Mucosa of gallbladder (tissue), 1 donor: ENCODE results near the gene VRK3. TPM values are rescaled to one million over a fixed set of nuclear protein-coding genes. Genes with fewer than 3 reads are reported as not detected.

Experiments used
- DNase-seq: peaks from one replicate; pipeline ENCODE4 v3.0.0-alpha.2; 2020; ENCODE audit warnings: low spot score
- total RNA-seq: library from RNA; stranded (reverse); gene quantifications from one replicate; pipeline ENCODE4 v1.2.1, GENCODE V29; 2021
- donor health status: DM: no; HTN: no; CAD: no.

VRK3 gene
- total RNA-seq, 1 donor from 2014 or later, result 73.7 TPM

- DNase-seq, result no peak
Measured at GRCh38 chr19:49931293-49932040, 93.7 kb downstream of the VRK3 start.

GRCh38 chr19:49930483-49931011 lies 94.6 kb downstream of the VRK3 start:
- no peak for DNase-seq

GRCh38 chr19:49929611-49930482 lies 95.3 kb downstream of the VRK3 start:
- peak; percentile 92 for DNase-seq

- DNase-seq, result peak; percentile 90
Measured at GRCh38 chr19:49929121-49929610, 96.0 kb downstream of the VRK3 start, which contains the start of the genes ATF5 and NUP62. TSS of gene ATF5 (plus strand) at chr19:49929205. CDS start at chr19:49930851, 1,646 bp downstream. TSS of gene NUP62 (minus strand) at chr19:49929504. CDS start at chr19:49909807, 19,697 bp downstream.

- DNase-seq, result no peak
Measured at GRCh38 chr19:49927526-49928264, 97.5 kb downstream of the VRK3 start.

GRCh38 chr19:49926515-49926914 lies 98.7 kb downstream of the VRK3 start:
- DNase-seq, result no peak

Other genes starting within 250 kb of the VRK3 start
- 36.7 TPM for gene FUZ, start 212.1 kb downstream of the VRK3 start, total RNA-seq
- gene MED25, start 207.1 kb downstream of the VRK3 start, total RNA-seq, result 66.0 TPM
- 249 TPM for gene PTOV1, start 174.2 kb downstream of the VRK3 start, total RNA-seq
- gene PNKP, start 157.8 kb downstream of the VRK3 start, total RNA-seq, result 103 TPM
- 48.5 TPM for gene AKT1S1, start 148.0 kb downstream of the VRK3 start, total RNA-seq
- 68.1 TPM for gene TBC1D17, start 147.7 kb downstream of the VRK3 start, total RNA-seq
- gene IL4I1, start 128.5 kb downstream of the VRK3 start, total RNA-seq, result 0.81 TPM
- gene ATF5, start 96.2 kb downstream of the VRK3 start, total RNA-seq, result 20.2 TPM
- gene NUP62, start 95.9 kb downstream of the VRK3 start, total RNA-seq, result 45.9 TPM
- gene SIGLEC11, start 64.2 kb downstream of the VRK3 start, total RNA-seq, result 1.5 TPM
- gene ZNF473, start 633 bp upstream of the VRK3 start, total RNA-seq, result 8.3 TPM
- gene IZUMO2, start 137.9 kb upstream of the VRK3 start, total RNA-seq, result not detected
- 91.0 TPM for gene MYH14, start 178.2 kb upstream of the VRK3 start, total RNA-seq